ENCODE data around the gene SPTBN5. TPM values are rescaled to one million over a fixed set of nuclear protein-coding genes. Genes with fewer than 3 reads are reported as not detected.

SPTBN5 gene
- total and polyA plus RNA-seq, 2 donors (not counting 1 experiment from before 2014, with no cell fraction given) = 0.55 to 1.4 TPM

DNA sequence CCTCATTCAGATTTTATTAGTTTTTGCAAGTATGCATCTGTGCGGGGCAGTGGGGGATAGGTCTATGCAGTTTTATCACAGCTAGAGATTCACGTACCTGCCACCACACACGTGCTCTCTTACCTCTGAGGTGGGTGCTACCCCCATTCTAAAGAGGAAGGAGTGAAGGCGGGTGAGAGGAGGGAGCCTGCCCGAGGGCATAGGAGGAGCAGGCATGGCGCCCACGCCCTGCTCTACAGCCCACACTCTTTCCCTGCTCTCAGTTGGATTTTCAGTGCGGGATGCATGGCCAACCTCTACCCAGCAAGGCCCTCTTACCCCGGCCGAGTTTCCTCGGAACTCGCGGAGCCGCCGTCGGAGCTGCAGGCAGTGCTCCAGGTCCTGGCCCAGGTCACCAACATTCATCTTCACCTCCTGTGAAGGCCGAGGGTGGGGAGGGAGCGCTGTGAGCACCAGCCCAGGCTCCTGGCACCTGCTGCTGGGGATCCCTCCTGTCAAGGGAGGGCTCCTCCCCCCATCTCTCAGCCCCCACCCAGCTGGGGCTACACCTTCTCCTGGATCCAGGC lies 28.3 kb downstream of the SPTBN5 start:
- Histone ChIP-seq H3K9ac (ENCODE audit: low read length) (no peak overlapping the region), H3K27ac (ENCODE audit: low read length in 2 of 2) (no peak overlapping the region), H3K36me3 (replicated peaks in 1 of 2; ENCODE audit: control extremely low read depth in 1 of 2, control insufficient read depth in 1 of 2, extremely low read depth in 1 of 2, insufficient read depth in 2 of 2, low read length in 1 of 2) (no peaks in the 10 kb centered on the region), H3K4me2 (replicated peaks; ENCODE audit: low read depth, low read length, poor library complexity, severe bottlenecking) (no peak overlapping the region), H3K27me3 (replicated peaks in 1 of 4; ENCODE audit: control extremely low read depth in 1 of 4, control insufficient read depth in 3 of 4, insufficient read depth in 4 of 4, low read length in 3 of 4) (no peaks in the 10 kb centered on the region), H3K4me3 (ENCODE audit: control extremely low read depth in 1 of 5, extremely low read depth in 1 of 5, insufficient read depth in 1 of 5, low read depth in 2 of 5, low read length in 4 of 5) (no peak overlapping the region), H3K4me1 (ENCODE audit: control insufficient read depth in 2 of 2, insufficient read depth in 2 of 2, low read length in 2 of 2) (no peaks in the 10 kb centered on the region), H3K79me2 (ENCODE audit: control insufficient read depth, insufficient read depth, low read length) (no peaks in the 10 kb centered on the region), H3K9me3 (ENCODE audit: control extremely low read depth in 1 of 3, control insufficient read depth in 2 of 3, insufficient read depth in 1 of 3, low read length in 2 of 3) (no peaks in the 10 kb centered on the region), H2AFZ (ENCODE audit: insufficient read depth, low read depth, low read length, poor library complexity, severe bottlenecking) (no peak overlapping the region), H4K20me1 (ENCODE audit: control insufficient read depth, insufficient read depth, low read length, poor library complexity, severe bottlenecking) (no peaks in the 10 kb centered on the region)
- Mint-ChIP-seq H3K27ac (no peak overlapping the region), H3K4me1 (no peaks in the 10 kb centered on the region), H3K27me3 (no peaks in the 10 kb centered on the region), H3K9me3 (ENCODE audit: insufficient read depth) (no peaks in the 10 kb centered on the region), H3K4me3 (no peak overlapping the region)
- ATAC-seq (ENCODE audit: low read depth) (no peak), DNase-seq (no peak)
- WGBS (ENCODE audit: insufficient coverage) = 88% methylated on average over 6 of the region's 18 CpGs
- TF ChIP-seq, protein P1, sequence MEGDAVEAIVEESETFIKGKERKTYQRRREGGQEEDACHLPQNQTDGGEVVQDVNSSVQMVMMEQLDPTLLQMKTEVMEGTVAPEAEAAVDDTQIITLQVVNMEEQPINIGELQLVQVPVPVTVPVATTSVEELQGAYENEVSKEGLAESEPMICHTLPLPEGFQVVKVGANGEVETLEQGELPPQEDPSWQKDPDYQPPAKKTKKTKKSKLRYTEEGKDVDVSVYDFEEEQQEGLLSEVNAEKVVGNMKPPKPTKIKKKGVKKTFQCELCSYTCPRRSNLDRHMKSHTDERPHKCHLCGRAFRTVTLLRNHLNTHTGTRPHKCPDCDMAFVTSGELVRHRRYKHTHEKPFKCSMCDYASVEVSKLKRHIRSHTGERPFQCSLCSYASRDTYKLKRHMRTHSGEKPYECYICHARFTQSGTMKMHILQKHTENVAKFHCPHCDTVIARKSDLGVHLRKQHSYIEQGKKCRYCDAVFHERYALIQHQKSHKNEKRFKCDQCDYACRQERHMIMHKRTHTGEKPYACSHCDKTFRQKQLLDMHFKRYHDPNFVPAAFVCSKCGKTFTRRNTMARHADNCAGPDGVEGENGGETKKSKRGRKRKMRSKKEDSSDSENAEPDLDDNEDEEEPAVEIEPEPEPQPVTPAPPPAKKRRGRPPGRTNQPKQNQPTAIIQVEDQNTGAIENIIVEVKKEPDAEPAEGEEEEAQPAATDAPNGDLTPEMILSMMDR (IDR thresholded peaks at IDR 0.05) = no peak
- TF ChIP-seq EZH2 (IDR thresholded peaks at IDR 0.05; ENCODE audit: borderline replicate concordance, insufficient read depth, low read depth, low read length, poor library complexity, severe bottlenecking) = no peak
- CTCF ChIA-PET = interaction anchor here (0.6 kb wide), 1 partner anchor 401 kb away, joined by 3 read pairs; no protein-coding TSS in a partner anchor
- intact Hi-C loops (cut with micrococcal nuclease) = no loop called here
- POLR2A ChIA-PET = no interaction called here

DNA sequence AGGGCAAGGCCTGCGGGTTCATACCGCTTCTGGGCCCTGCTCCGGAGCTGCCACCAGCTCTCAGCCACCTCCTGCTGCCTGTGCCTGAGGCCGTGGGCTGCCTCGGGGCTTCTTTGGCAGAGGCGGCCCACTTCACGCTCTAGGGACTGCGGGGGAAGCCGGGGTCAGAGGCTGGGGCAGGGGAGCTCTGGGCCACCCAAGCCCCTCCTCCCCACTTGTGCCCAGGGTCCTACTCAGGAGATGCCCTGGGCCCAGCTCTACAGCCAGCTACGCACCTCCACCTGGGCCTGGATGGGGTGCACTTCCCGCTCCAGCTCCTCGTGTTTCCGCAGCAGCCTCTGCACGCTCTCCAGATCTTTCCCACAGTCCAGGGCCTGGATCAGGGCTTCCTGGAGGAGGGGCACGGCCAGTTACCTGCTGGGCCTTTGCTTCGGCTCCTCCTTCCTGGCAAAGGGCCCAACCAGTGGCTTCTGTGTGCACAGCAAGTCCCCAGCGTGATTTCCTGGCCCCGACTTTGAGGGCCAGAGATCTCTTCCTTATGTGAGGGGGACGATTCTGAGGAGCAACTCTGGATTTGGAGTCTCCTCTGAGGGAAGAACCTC lies 31.2 kb downstream of the SPTBN5 start:
- no peaks in the 10 kb centered on the region for H3K27me3 Mint-ChIP-seq
- H3K4me3 Mint-ChIP-seq = no peak overlapping the region
- peaks cover 0 to 6% of the 10 kb centered on the region in 2 donors for H3K4me1 ChIP-seq (ENCODE audit: control insufficient read depth in 2 of 2, insufficient read depth in 2 of 2, low read length in 2 of 2)
- no peak overlapping the region for H3K27ac Mint-ChIP-seq
- H3K4me3 ChIP-seq (ENCODE audit: control extremely low read depth in 1 of 5, extremely low read depth in 1 of 5, insufficient read depth in 1 of 5, low read depth in 2 of 5, low read length in 4 of 5) = no peak overlapping the region
- no peaks in the 10 kb centered on the region for H4K20me1 ChIP-seq (ENCODE audit: control insufficient read depth, insufficient read depth, low read length, poor library complexity, severe bottlenecking)
- no peaks in the 10 kb centered on the region for H3K9me3 ChIP-seq (ENCODE audit: control extremely low read depth in 1 of 3, control insufficient read depth in 2 of 3, insufficient read depth in 1 of 3, low read length in 2 of 3)
- intact Hi-C loops (cut with micrococcal nuclease) = no loop called here
- no peak overlapping the region for H3K9ac ChIP-seq (ENCODE audit: low read length)
- ATAC-seq (ENCODE audit: low read depth) (no peak), DNase-seq (no peak)
- 84% methylated on average over 16 of the region's 19 CpGs for WGBS (ENCODE audit: insufficient coverage)
- H3K79me2 ChIP-seq (ENCODE audit: control insufficient read depth, insufficient read depth, low read length) = no peaks in the 10 kb centered on the region
- peaks cover 0 to 3% (median 0%) of the 10 kb centered on the region in 4 experiments for H3K27me3 ChIP-seq (replicated peaks in 1 of 4; ENCODE audit: control extremely low read depth in 1 of 4, control insufficient read depth in 3 of 4, insufficient read depth in 4 of 4, low read length in 3 of 4)
- ChIA-PET POLR2A (no interaction called here), CTCF (interaction anchor here (0.6 to 1.9 kb wide), 4 partner anchors 32 to 90 kb away, joined by 3 to 8 read pairs (median 3); partner anchors contain the start of gene MAPKBP1)
- H3K4me1 Mint-ChIP-seq = no peaks in the 10 kb centered on the region
- no peak overlapping the region for H3K4me2 ChIP-seq (replicated peaks; ENCODE audit: low read depth, low read length, poor library complexity, severe bottlenecking)
- H2AFZ ChIP-seq (ENCODE audit: insufficient read depth, low read depth, low read length, poor library complexity, severe bottlenecking) = no peak overlapping the region
- H3K9me3 Mint-ChIP-seq (ENCODE audit: insufficient read depth) = no peaks in the 10 kb centered on the region
- no peak for TF ChIP-seq EZH2 (IDR thresholded peaks at IDR 0.05; ENCODE audit: borderline replicate concordance, insufficient read depth, low read depth, low read length, poor library complexity, severe bottlenecking)
- TF ChIP-seq, protein P1 (IDR thresholded peaks at IDR 0.05) = no peak
- no peaks in the 10 kb centered on the region for H3K36me3 ChIP-seq (replicated peaks in 1 of 2; ENCODE audit: control extremely low read depth in 1 of 2, control insufficient read depth in 1 of 2, extremely low read depth in 1 of 2, insufficient read depth in 2 of 2, low read length in 1 of 2)
- H3K27ac ChIP-seq (ENCODE audit: low read length in 2 of 2) = no peak overlapping the region

Data from B cell (primary cell).